Stimulated activated CD4-positive, alpha-beta T cell treated with anti-CD3 and anti-CD28 coated beads, Interleukin-2, amount 100 ng/mL, for 24 hours (primary cell): ENCODE results near the gene CERKL.

ENCODE experiments used
- DNase-seq, 2 donors: peaks; one replicate each; pipeline ENCODE4 v3.0.0-alpha.2; 2020

CERKL gene

GRCh38 chr2:181573140-181573736, 83.7 kb downstream of the CERKL start:
- DNase-seq = no peak

DNA sequence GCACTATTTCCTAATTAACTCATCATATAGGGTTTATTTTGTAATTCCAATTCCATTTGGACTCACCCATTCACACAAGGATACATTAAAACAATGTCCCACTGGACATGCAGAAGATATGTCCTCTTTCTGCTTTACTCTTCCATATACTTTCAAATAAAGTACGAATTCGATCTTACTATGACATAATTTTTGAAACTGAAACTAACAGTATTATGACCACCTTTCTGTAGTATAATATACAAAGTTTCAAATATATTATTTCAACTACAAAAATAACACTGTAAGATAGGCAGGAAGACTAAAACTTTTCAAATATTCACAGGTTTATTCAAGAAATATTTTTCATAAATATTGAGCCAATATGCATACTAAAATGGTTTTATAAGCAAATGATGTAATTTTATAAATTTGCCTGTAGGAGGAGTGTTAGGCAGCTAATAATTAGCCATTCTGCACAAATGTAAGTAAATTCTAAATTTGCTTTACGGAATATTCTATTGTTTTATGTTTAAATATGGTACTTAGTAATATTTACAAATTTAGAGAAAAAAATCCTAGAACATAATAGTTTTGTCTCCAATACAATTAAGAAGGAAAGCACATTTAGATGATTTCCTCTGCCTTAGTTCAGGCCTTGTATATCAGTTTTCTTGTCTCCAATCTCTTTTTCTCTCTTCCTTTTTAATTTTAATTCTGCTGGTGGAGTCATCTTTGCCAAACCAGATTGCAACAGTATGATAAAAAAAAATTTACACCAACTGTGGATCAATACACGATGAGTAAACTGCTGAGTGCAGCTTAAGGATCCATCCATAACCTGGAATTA, 85.9 kb downstream of the CERKL start:
- DNase-seq = no peak

GRCh38 chr2:181570059-181570458, 86.8 kb downstream of the CERKL start:
- DNase-seq = no peak

GRCh38 chr2:181566334-181567032, 90.4 kb downstream of the CERKL start:
- no peak for DNase-seq

- DNase-seq = no peak
Measured at GRCh38 chr2:181563101-181563692, 93.7 kb downstream of the CERKL start.

- no peak for DNase-seq
Measured at GRCh38 chr2:181558371-181558770, 98.5 kb downstream of the CERKL start.

- no peak for DNase-seq
Measured at GRCh38 chr2:181554061-181554830, 102.7 kb downstream of the CERKL start.

- DNase-seq = no peak
Measured at GRCh38 chr2:181553244-181553643, 103.7 kb downstream of the CERKL start.

GRCh38 chr2:181552808-181553207, 104.1 kb downstream of the CERKL start:
- DNase-seq = no peak

GRCh38 chr2:181546086-181546485, 110.8 kb downstream of the CERKL start:
- no peak for DNase-seq

- DNase-seq = no peak
Measured at GRCh38 chr2:181542170-181542569, 114.7 kb downstream of the CERKL start.

GRCh38 chr2:181540421-181540820, 116.5 kb downstream of the CERKL start:
- no peak for DNase-seq

GRCh38 chr2:181536730-181537129, 120.2 kb downstream of the CERKL start:
- DNase-seq = no peak

GRCh38 chr2:181528441-181528840, 128.5 kb downstream of the CERKL start:
- no peak for DNase-seq

- DNase-seq = no peak
Measured at GRCh38 chr2:181527058-181527457, 129.8 kb downstream of the CERKL start.

- no peak for DNase-seq
Measured at GRCh38 chr2:181526014-181526413, 130.9 kb downstream of the CERKL start.

- DNase-seq = no peak
Measured at GRCh38 chr2:181523756-181524155, 133.1 kb downstream of the CERKL start.

DNA sequence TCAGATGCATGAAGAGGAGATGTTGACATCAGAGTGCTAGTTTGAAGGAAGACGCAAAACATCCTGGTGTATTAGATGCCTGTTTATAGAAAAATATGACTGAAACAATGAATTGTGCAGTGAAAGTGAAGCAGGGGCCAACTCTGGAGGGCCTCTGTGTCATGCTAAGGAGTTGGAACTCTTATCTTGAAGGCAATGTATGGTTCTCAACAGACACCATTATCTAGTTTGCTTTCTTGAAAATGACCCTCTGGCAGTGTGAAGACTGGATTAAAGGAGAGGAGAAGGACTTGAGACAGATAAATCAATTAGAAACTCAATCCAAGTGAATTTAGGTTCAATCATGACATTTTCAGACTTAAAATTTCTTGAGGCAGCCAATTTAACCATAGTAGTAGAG, 136.7 kb downstream of the CERKL start:
- DNase-seq = no peak

GRCh38 chr2:181517685-181518301, 139.1 kb downstream of the CERKL start:
- no peak for DNase-seq

- no peak for DNase-seq
Measured at GRCh38 chr2:181516992-181517391, 139.9 kb downstream of the CERKL start.

DNA sequence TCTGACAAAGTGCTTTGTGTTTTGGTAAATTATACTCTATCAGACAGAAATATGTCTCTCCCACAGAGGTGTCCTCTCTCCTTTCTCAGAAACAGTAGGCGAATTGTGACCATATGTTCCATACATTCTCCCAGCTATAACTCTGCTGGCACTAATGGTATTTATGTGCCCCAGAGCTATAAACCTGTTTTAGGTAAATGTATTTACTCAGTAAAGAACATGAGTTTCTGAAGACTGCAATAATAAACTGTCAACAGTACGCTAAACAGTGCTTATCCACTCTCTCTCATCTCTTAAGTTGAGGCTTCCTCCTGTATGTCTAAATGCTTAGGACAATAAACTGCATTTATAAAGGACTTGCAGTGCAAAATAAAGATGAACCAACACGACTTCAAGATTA, 141.2 kb downstream of the CERKL start:
- no peak for DNase-seq

DNA sequence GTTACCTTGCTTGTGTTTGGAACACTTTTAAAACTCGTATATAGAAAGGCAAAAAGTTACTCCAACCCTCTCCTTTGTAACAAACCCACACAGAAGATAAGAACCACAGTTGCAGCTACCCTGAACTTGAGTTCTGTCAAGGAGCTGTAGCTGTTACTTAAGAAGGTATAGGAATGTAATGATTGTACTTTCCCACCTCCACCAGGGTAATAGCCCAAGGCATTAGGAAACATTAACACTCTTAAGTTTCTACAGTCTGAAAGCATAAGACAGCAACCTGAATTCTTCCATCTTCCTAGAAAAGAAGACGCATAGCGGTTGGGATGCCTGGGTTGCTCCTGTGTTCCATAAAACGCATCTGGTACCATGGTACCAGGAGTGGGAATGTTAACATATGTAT, 156.7 kb downstream of the CERKL start:
- no peak for DNase-seq
